ENCODE results near the gene ACTL7A. TPM values are rescaled to one million over a fixed set of nuclear protein-coding genes. Genes with fewer than 3 reads are reported as not detected.

The ACTL7A gene
- total and polyA plus RNA-seq, 2 of the 13 experiments (the other 11 are each of a cell fraction or from before 2014, with no cell fraction given), result not detected

DNA sequence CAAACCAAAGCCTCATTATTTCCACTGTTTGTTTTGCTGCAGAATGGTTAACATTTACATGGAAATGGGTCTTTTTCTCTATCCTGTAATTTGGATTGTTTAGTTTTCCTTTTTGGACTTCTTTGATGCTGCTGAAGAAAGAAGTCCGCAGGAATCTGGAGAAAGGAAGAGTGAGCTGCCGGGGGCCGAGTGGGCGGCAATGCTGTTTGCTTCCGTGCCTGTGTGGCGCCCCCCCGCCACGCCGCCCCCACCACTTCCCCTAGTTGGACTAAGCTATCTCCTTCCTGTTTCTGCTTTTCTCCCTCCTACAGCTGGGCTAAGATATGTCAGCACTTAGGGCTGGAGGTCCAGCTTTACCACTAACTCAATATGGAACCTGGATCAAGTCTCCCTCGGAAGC is 46.0 kb upstream of the ACTL7A start (continued):
- TF ChIP-seq HHEX (CRISPR knock-in tag; IDR thresholded peaks at IDR 0.05) (no peak), ZBTB3 (CRISPR knock-in tag; IDR thresholded peaks at IDR 0.05; ENCODE audit: borderline replicate concordance, low read depth) (no peak), FOXA1 (IDR thresholded peaks at IDR 0.05) (no peak), FOXA1 (CRISPR knock-in tag; IDR thresholded peaks at IDR 0.05) (peak; percentile 20; the same call in 1 of the 2 replicates), GATA4 (IDR thresholded peaks at IDR 0.05; ENCODE audit: borderline replicate concordance, low read depth) (no peak), CBX5 (CRISPR knock-in tag; IDR thresholded peaks at IDR 0.05; ENCODE audit: borderline replicate concordance) (no peak), BCL6 (CRISPR knock-in tag; IDR thresholded peaks at IDR 0.05) (0 out of 2 replicates have a peak, but pooled peaks have one; percentile 22), ZMYM3 (CRISPR knock-in tag; IDR thresholded peaks at IDR 0.05) (no peak), SRF (IDR thresholded peaks at IDR 0.05; ENCODE audit: low read depth, low read length) (no peak), FOSL2 (CRISPR knock-in tag; IDR thresholded peaks at IDR 0.05) (0 out of 2 replicates have a peak, but pooled peaks have one; percentile 11), FOXM1 (CRISPR knock-in tag; IDR thresholded peaks at IDR 0.05) (no peak), ISL2 (CRISPR knock-in tag; IDR thresholded peaks at IDR 0.05) (peak; percentile 63), TCF7 (IDR thresholded peaks at IDR 0.05; ENCODE audit: low read depth) (peak; percentile 76), PCBP1 (IDR thresholded peaks at IDR 0.05; ENCODE audit: borderline replicate concordance, low read depth, low read length) (no peak), ZNF224 (CRISPR knock-in tag; IDR thresholded peaks at IDR 0.05) (no peak), ZNF136 (CRISPR knock-in tag; IDR thresholded peaks at IDR 0.05; ENCODE audit: low read depth) (no peak)
- TF ChIP-seq, protein P1, sequence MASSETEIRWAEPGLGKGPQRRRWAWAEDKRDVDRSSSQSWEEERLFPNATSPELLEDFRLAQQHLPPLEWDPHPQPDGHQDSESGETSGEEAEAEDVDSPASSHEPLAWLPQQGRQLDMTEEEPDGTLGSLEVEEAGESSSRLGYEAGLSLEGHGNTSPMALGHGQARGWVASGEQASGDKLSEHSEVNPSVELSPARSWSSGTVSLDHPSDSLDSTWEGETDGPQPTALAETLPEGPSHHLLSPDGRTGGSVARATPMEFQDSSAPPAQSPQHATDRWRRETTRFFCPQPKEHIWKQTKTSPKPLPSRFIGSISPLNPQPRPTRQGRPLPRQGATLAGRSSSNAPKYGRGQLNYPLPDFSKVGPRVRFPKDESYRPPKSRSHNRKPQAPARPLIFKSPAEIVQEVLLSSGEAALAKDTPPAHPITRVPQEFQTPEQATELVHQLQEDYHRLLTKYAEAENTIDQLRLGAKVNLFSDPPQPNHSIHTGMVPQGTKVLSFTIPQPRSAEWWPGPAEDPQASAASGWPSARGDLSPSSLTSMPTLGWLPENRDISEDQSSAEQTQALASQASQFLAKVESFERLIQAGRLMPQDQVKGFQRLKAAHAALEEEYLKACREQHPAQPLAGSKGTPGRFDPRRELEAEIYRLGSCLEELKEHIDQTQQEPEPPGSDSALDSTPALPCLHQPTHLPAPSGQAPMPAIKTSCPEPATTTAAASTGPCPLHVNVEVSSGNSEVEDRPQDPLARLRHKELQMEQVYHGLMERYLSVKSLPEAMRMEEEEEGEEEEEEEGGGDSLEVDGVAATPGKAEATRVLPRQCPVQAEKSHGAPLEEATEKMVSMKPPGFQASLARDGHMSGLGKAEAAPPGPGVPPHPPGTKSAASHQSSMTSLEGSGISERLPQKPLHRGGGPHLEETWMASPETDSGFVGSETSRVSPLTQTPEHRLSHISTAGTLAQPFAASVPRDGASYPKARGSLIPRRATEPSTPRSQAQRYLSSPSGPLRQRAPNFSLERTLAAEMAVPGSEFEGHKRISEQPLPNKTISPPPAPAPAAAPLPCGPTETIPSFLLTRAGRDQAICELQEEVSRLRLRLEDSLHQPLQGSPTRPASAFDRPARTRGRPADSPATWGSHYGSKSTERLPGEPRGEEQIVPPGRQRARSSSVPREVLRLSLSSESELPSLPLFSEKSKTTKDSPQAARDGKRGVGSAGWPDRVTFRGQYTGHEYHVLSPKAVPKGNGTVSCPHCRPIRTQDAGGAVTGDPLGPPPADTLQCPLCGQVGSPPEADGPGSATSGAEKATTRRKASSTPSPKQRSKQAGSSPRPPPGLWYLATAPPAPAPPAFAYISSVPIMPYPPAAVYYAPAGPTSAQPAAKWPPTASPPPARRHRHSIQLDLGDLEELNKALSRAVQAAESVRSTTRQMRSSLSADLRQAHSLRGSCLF (CRISPR knock-in tag; IDR thresholded peaks at IDR 0.05; ENCODE audit: borderline replicate concordance), result no peak
- TF ChIP-seq, protein P2, sequence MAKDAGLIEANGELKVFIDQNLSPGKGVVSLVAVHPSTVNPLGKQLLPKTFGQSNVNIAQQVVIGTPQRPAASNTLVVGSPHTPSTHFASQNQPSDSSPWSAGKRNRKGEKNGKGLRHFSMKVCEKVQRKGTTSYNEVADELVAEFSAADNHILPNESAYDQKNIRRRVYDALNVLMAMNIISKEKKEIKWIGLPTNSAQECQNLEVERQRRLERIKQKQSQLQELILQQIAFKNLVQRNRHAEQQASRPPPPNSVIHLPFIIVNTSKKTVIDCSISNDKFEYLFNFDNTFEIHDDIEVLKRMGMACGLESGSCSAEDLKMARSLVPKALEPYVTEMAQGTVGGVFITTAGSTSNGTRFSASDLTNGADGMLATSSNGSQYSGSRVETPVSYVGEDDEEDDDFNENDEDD (CRISPR knock-in tag; IDR thresholded peaks at IDR 0.05; ENCODE audit: borderline replicate concordance), result no peak
- TF ChIP-seq, protein P3, sequence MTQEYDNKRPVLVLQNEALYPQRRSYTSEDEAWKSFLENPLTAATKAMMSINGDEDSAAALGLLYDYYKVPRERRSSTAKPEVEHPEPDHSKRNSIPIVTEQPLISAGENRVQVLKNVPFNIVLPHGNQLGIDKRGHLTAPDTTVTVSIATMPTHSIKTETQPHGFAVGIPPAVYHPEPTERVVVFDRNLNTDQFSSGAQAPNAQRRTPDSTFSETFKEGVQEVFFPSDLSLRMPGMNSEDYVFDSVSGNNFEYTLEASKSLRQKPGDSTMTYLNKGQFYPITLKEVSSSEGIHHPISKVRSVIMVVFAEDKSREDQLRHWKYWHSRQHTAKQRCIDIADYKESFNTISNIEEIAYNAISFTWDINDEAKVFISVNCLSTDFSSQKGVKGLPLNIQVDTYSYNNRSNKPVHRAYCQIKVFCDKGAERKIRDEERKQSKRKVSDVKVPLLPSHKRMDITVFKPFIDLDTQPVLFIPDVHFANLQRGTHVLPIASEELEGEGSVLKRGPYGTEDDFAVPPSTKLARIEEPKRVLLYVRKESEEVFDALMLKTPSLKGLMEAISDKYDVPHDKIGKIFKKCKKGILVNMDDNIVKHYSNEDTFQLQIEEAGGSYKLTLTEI (CRISPR knock-in tag; conservative IDR thresholded peaks at IDR 0.05), result no peak
- TF ChIP-seq, protein P4, sequence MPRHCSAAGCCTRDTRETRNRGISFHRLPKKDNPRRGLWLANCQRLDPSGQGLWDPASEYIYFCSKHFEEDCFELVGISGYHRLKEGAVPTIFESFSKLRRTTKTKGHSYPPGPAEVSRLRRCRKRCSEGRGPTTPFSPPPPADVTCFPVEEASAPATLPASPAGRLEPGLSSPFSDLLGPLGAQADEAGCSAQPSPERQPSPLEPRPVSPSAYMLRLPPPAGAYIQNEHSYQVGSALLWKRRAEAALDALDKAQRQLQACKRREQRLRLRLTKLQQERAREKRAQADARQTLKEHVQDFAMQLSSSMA (CRISPR knock-in tag; IDR thresholded peaks at IDR 0.05), result no peak
- TF ChIP-seq, protein P5, sequence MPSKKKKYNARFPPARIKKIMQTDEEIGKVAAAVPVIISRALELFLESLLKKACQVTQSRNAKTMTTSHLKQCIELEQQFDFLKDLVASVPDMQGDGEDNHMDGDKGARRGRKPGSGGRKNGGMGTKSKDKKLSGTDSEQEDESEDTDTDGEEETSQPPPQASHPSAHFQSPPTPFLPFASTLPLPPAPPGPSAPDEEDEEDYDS (CRISPR knock-in tag; IDR thresholded peaks at IDR 0.05), result no peak
- TF ChIP-seq, protein P6, sequence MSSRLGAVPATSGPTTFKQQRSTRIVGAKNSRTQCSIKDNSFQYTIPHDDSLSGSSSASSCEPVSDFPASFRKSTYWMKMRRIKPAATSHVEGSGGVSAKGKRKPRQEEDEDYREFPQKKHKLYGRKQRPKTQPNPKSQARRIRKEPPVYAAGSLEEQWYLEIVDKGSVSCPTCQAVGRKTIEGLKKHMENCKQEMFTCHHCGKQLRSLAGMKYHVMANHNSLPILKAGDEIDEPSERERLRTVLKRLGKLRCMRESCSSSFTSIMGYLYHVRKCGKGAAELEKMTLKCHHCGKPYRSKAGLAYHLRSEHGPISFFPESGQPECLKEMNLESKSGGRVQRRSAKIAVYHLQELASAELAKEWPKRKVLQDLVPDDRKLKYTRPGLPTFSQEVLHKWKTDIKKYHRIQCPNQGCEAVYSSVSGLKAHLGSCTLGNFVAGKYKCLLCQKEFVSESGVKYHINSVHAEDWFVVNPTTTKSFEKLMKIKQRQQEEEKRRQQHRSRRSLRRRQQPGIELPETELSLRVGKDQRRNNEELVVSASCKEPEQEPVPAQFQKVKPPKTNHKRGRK (CRISPR knock-in tag; IDR thresholded peaks at IDR 0.05), result no peak

All from HepG2 (cell line).